Measurements from ENCODE around the gene RUFY4. TPM values are rescaled to one million over a fixed set of nuclear protein-coding genes. Genes with fewer than 3 reads are reported as not detected.

Gene RUFY4
- total RNA-seq, 1 experiment from 2014 or later, result 0.66 TPM

DNA sequence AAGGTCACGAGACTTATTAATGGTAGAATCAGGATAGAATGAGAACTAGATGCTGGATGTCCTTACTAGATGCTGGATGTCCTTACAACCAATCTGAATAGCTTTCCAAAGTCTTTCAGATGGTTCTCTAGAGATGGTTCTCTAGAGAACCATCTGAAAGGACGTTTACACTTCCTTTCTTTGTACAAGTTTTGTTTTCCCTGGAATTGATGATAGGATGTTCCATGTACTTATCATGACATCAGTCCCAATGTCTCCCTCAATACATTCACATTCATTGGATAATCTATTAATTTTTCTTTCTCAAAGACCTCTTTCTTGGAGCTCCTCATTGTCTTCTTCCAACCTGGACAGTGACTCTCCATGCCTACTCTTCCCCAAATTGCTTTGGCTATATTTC, 28.2 kb upstream of the RUFY4 start:
- Histone ChIP-seq H2BK20ac (ENCODE audit: low read depth, low read length, poor library complexity, severe bottlenecking) (no peak overlapping the region), H3K18ac (ENCODE audit: insufficient read length, low read depth, low read length) (no peak overlapping the region), H4K91ac (ENCODE audit: insufficient read length, low read depth, low read length) (no peak overlapping the region), H3K56ac (ENCODE audit: insufficient read length, low read depth, low read length) (no peak overlapping the region), H3K79me1 (ENCODE audit: insufficient read depth, low read depth, low read length, poor library complexity, severe bottlenecking) (no peaks in the 10 kb centered on the region), H2AFZ (ENCODE audit: low read length) (no peak overlapping the region), H3K9ac (ENCODE audit: extremely low read depth, insufficient read length, low read length) (no peak overlapping the region), H2BK120ac (ENCODE audit: low read depth, low read length, poor library complexity, severe bottlenecking) (no peak overlapping the region), H3K4me1 (ENCODE audit: insufficient read depth, low read length) (peaks cover 2% of the 10 kb centered on the region; the same call in 1 of the 2 replicates), H2BK15ac (ENCODE audit: low read depth, low read length) (no peak overlapping the region), H2BK5ac (ENCODE audit: insufficient read length, low read length) (no peak overlapping the region), H4K20me1 (ENCODE audit: control insufficient read depth, insufficient read depth, insufficient read length) (no peaks in the 10 kb centered on the region), H3K9me3 (ENCODE audit: control insufficient read depth, low read depth, low read length) (no peaks in the 10 kb centered on the region), H4K5ac (ENCODE audit: insufficient read length, low read depth, low read length) (no peak overlapping the region), H2AK5ac (ENCODE audit: insufficient read length, low read length) (no peak overlapping the region), H4K8ac (replicated peaks; ENCODE audit: insufficient read length, low read depth, low read length) (no peak overlapping the region), H3K4ac (ENCODE audit: low read depth, low read length) (no peak overlapping the region), H3K14ac (ENCODE audit: insufficient read depth, low read length) (no peak overlapping the region), H3K27me3 (ENCODE audit: insufficient read depth, low read length) (no peaks in the 10 kb centered on the region), H3K27ac (ENCODE audit: insufficient read length, low read depth, low read length) (no peak overlapping the region), H3K23ac (ENCODE audit: insufficient read length, low read depth, low read length) (no peak overlapping the region), H2BK12ac (ENCODE audit: insufficient read length, low read depth, low read length) (no peak overlapping the region), H3K4me2 (ENCODE audit: insufficient read depth, insufficient read length, low read length) (no peak overlapping the region), H3K23me2 (ENCODE audit: insufficient read length, low read depth, low read length, poor library complexity, severe bottlenecking) (no peaks in the 10 kb centered on the region), H3T11ph (ENCODE audit: low read length) (no peak overlapping the region), H3K79me2 (ENCODE audit: insufficient read depth, low read length) (no peaks in the 10 kb centered on the region)
- H3K9me3 Mint-ChIP-seq, result peaks cover 8 to 10% of the 10 kb centered on the region in 2 experiments; a peak in 4 of 5 replicates
- H3K4me1 Mint-ChIP-seq, result 0 out of 4 replicates have a peak, but pooled peaks cover 0 to 5% of the 10 kb centered on the region in 2 experiments
- H3K27me3 Mint-ChIP-seq (ENCODE audit: low read depth), result peaks cover 50% of the 10 kb centered on the region
- H3K27ac Mint-ChIP-seq, result no peak overlapping the region
- TF ChIP-seq, protein P1, sequence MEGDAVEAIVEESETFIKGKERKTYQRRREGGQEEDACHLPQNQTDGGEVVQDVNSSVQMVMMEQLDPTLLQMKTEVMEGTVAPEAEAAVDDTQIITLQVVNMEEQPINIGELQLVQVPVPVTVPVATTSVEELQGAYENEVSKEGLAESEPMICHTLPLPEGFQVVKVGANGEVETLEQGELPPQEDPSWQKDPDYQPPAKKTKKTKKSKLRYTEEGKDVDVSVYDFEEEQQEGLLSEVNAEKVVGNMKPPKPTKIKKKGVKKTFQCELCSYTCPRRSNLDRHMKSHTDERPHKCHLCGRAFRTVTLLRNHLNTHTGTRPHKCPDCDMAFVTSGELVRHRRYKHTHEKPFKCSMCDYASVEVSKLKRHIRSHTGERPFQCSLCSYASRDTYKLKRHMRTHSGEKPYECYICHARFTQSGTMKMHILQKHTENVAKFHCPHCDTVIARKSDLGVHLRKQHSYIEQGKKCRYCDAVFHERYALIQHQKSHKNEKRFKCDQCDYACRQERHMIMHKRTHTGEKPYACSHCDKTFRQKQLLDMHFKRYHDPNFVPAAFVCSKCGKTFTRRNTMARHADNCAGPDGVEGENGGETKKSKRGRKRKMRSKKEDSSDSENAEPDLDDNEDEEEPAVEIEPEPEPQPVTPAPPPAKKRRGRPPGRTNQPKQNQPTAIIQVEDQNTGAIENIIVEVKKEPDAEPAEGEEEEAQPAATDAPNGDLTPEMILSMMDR (conservative IDR thresholded peaks at IDR 0.05), result no peak
- H3K36me3 Mint-ChIP-seq (ENCODE audit: insufficient read depth in 1 of 3, low read depth in 3 of 3), result no peaks in the 10 kb centered on the region; a peak in 1 of 7 replicates
- no CpG with 5 or more reads among the region's 2 CpGs for WGBS (ENCODE audit: extremely low coverage, insufficient read length, low lambda C conversion rate)
- DNase-seq, result no peak
- no peak overlapping the region for H3K4me3 Mint-ChIP-seq

Data from H9 (cell line).